ENCODE measurements around the gene PCLAF.
"Not testable (repeated sequence)": the region's sequence is repeated elsewhere in the genome, so short reads cannot be mapped to it uniquely, and the experiment has no call there.

PCLAF gene

GRCh38 chr15:64383760-64384159 lies 2.5 kb upstream of the PCLAF start:
- no peaks in the 10 kb centered on the region for H3K27me3 Mint-ChIP-seq
- H3K27ac Mint-ChIP-seq, result no peak overlapping the region
- no peak for ATAC-seq
- no peak overlapping the region for H3K4me3 Mint-ChIP-seq
- H3K9me3 Mint-ChIP-seq, result no peaks in the 10 kb centered on the region
- peaks cover 34% of the 10 kb centered on the region for H3K4me1 Mint-ChIP-seq
- H3K36me3 Mint-ChIP-seq, result peaks cover 8% of the 10 kb centered on the region

- Mint-ChIP-seq H3K4me3 (peak overlapping the region; percentile 87), H3K4me1 (peaks cover 23% of the 10 kb centered on the region), H3K27ac (peak overlapping the region; percentile 58)
- not testable (repeated sequence) for H3K36me3 Mint-ChIP-seq, H3K27me3 Mint-ChIP-seq, ATAC-seq, H3K9me3 Mint-ChIP-seq
Measured at GRCh38 chr15:64380130-64380870, 941 bp downstream of the PCLAF start.

DNA sequence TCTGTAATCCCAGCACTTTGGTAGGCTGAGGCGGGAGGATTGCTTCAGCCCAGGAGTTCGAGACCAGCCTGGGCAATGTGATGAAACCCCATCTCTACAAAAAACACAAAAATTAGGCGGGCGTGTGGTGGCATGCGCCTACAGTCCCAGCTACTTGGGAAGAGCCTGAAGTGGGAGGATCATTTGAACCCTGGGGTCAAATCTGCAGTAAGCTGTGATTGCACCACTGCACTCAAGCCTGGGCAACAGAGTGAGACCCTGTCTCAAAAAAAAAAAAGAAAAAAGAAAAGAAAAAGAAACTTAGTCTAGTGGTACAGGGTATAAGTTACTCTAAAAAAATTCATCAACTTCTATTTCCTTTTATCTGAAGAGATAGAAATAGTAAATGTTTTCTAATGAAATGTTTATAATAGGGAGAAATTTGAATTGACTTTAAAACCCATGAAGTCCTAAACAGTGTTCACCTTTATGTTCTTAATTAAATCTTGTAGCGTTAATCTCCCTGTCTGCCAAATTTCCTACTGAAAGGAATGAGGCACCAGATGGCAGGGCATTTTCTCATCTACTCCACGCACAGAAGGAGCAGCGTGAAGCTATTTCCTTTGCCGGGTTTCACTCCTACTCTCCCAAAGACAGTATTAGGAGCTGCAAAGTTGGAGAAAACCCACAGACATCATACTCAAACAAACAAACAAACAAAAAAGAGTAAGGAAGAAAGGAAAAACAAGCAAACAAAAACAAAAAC lies 1.9 kb downstream of the PCLAF start:
- no peaks in the 10 kb centered on the region for H3K36me3 Mint-ChIP-seq
- H3K4me3 Mint-ChIP-seq, result peak overlapping the region; percentile 51
- H3K27ac Mint-ChIP-seq, result no peak overlapping the region
- H3K27me3 Mint-ChIP-seq, result no peaks in the 10 kb centered on the region
- H3K4me1 Mint-ChIP-seq, result peaks cover 23% of the 10 kb centered on the region
- ATAC-seq, result no peak
- no peaks in the 10 kb centered on the region for H3K9me3 Mint-ChIP-seq

GRCh38 chr15:64373360-64373759 lies 7.9 kb downstream of the PCLAF start:
- Mint-ChIP-seq H3K9me3 (no peaks in the 10 kb centered on the region), H3K4me3 (no peak overlapping the region), H3K36me3 (no peaks in the 10 kb centered on the region), H3K27ac (no peak overlapping the region), H3K27me3 (no peaks in the 10 kb centered on the region), H3K4me1 (no peaks in the 10 kb centered on the region)
- no peak for ATAC-seq

GRCh38 chr15:64371383-64371782 lies 9.9 kb downstream of the PCLAF start:
- ATAC-seq, H3K27me3 Mint-ChIP-seq, H3K27ac Mint-ChIP-seq, H3K36me3 Mint-ChIP-seq, H3K4me3 Mint-ChIP-seq, H3K4me1 Mint-ChIP-seq, H3K9me3 Mint-ChIP-seq: not testable (repeated sequence)

DNA sequence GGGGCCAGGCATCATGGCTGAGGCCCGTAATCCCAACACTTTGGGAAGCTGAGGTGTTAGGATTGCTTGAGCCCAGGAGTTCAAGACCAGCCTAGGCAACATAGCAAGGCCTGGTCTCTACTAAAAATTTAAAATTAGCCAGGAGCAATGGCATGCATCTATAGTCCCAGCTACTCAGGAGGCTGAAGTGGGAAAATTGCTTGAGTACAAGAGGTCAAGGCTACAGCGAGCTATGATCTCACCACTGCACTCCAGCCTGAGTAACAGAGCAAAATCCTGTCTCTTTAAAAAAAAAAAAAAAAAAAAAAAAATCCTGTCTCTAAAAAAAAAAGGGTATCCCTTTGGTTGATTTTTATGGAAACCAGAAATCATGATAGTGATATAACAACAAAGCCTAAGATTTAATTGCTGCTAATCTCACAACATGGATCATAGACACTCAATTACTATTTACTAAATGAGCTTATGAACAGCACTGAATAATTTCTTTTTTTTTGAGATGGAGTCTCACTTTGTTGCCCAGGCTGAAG lies 12.1 kb downstream of the PCLAF start:
- Mint-ChIP-seq H3K27me3 (no peaks in the 10 kb centered on the region), H3K36me3 (no peaks in the 10 kb centered on the region), H3K9me3 (no peaks in the 10 kb centered on the region), H3K27ac (no peak overlapping the region), H3K4me3 (no peak overlapping the region), H3K4me1 (no peaks in the 10 kb centered on the region)
- ATAC-seq, result no peak

GRCh38 chr15:64361259-64361658 lies 20.0 kb downstream of the PCLAF start:
- H3K27me3 Mint-ChIP-seq, result no peaks in the 10 kb centered on the region
- no peaks in the 10 kb centered on the region for H3K36me3 Mint-ChIP-seq
- no peak overlapping the region for H3K4me3 Mint-ChIP-seq
- no peak overlapping the region for H3K27ac Mint-ChIP-seq
- peaks cover 6% of the 10 kb centered on the region for H3K4me1 Mint-ChIP-seq
- no peak for ATAC-seq
- no peaks in the 10 kb centered on the region for H3K9me3 Mint-ChIP-seq

GRCh38 chr15:64356710-64357040 lies 24.6 kb downstream of the PCLAF start:
- Mint-ChIP-seq H3K27me3 (no peaks in the 10 kb centered on the region), H3K27ac (peak overlapping the region; percentile 78), H3K36me3 (no peaks in the 10 kb centered on the region), H3K4me1 (peaks cover 16% of the 10 kb centered on the region), H3K9me3 (no peaks in the 10 kb centered on the region), H3K4me3 (peak overlapping the region; percentile 90)
- ATAC-seq, result no peak

DNA sequence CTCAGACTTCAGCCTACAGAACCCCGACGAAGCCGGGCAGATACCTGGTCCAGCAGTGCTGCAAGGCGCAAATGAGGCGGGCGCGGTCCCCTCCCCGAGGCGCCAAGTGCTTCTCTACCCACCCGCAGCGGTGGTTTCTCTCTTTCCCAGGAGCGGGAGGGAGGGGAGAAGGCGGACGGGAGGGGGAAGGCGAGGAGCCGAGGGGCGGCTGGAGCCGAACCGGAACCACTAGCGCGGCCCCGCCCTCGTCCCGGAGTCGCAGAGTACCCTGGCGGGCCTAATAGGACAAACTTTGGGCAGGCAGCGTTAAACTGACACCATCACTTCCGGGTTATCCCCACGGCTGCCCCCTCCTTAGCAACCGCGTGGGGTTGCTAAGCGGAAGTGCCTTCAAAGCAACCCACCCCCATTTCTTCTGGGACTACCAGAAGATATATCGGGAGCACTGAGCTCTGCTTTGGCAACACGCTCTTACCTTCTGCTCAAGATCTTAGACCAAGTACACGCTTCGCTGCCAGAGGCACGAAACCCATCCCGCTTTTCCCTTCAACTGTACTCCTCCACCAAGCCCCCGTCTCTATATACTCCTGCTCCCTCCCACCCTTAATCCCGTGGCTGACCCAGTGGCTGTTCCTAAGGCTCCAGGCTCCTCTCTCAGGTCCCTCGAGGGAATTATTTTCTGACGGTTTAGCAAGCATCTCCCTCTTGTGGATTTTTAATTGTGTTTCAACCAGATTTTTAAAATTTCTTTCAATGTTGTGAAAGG lies 25.1 kb downstream of the PCLAF start, which contains the start of gene CSNK1G1:
Gene CSNK1G1 (minus strand): TSS at position 230 of the 766 bp plus-strand sequence. CDS start 55,674 bp downstream, outside the sequence.
- peak within 1 kb of the TSS; percentile 90 for H3K4me3 Mint-ChIP-seq
- H3K27ac Mint-ChIP-seq, result peak within 1 kb of the TSS; percentile 78
- H3K36me3 Mint-ChIP-seq, result no peaks in the 10 kb centered on the region
- peak; percentile 100 for ATAC-seq
- H3K9me3 Mint-ChIP-seq, result no peaks in the 10 kb centered on the region
- peaks cover 16% of the 10 kb centered on the region for H3K4me1 Mint-ChIP-seq
- H3K27me3 Mint-ChIP-seq, result no peaks in the 10 kb centered on the region

DNA sequence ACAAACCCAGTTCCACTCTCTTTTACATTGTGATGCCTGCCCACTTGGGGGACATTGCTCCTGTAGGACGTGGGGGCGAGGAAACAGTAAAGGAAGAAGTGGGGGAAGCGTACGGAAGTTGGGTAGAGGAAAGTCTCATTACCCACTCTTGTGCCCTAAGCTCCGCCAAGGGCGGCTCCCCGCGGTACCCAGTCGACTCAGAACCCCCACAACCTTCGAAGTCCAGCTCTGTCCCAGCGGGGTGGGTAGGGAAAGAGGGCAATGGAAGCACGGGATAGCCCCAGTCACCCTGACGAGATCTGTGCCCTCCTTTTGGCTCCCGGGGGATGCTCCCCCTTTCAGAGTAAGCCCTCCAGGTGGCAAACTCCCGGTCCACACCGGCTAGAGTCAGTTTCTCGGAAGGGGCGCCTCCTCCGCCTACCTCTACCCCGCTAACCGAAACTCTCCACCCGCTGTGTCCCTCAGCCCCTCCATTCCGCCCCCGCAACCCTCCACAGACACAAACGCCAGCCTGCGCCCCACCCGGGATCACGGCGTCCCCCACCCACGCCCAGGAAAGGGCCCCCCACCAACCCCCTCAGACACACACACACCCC lies 25.8 kb downstream of the PCLAF start:
- H3K9me3 Mint-ChIP-seq, result no peaks in the 10 kb centered on the region
- H3K27me3 Mint-ChIP-seq, result no peaks in the 10 kb centered on the region
- peak overlapping the region; percentile 90 for H3K4me3 Mint-ChIP-seq
- peaks cover 16% of the 10 kb centered on the region for H3K4me1 Mint-ChIP-seq
- peak overlapping the region; percentile 78 for H3K27ac Mint-ChIP-seq
- H3K36me3 Mint-ChIP-seq, result no peaks in the 10 kb centered on the region
- ATAC-seq, result peak; percentile 53

GRCh38 chr15:64354688-64355344 lies 26.4 kb downstream of the PCLAF start:
- no peak for ATAC-seq
- no peaks in the 10 kb centered on the region for H3K36me3 Mint-ChIP-seq
- no peaks in the 10 kb centered on the region for H3K9me3 Mint-ChIP-seq
- H3K27ac Mint-ChIP-seq, result peak overlapping the region; percentile 78
- peaks cover 16% of the 10 kb centered on the region for H3K4me1 Mint-ChIP-seq
- no peaks in the 10 kb centered on the region for H3K27me3 Mint-ChIP-seq
- peak overlapping the region; percentile 90 for H3K4me3 Mint-ChIP-seq

DNA sequence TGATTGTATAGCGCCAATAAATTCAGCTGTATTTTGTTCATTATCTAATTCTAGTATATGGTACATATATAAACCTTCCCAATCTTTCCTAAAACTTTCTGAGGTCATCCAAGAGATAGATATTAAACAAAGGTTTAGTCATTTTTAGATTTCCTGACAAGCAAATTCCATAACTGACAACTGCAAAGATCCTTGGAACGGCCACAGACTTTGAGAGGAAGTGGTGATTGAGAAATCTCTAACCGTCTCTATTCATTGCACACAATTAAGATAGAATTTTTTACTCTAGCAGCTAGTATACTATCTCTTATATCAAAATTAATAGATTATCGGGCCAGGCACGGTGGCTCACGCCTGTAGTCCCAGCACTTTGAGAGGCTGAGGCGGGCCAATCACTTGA lies 30.0 kb downstream of the PCLAF start:
- H3K36me3 Mint-ChIP-seq, result peaks cover 30% of the 10 kb centered on the region
- no peak overlapping the region for H3K4me3 Mint-ChIP-seq
- H3K27ac Mint-ChIP-seq, result no peak overlapping the region
- H3K4me1 Mint-ChIP-seq, result peaks cover 20% of the 10 kb centered on the region
- no peaks in the 10 kb centered on the region for H3K9me3 Mint-ChIP-seq
- ATAC-seq, result no peak
- H3K27me3 Mint-ChIP-seq, result no peaks in the 10 kb centered on the region

- H3K27ac Mint-ChIP-seq, result no peak overlapping the region
- no peak overlapping the region for H3K4me3 Mint-ChIP-seq
- H3K27me3 Mint-ChIP-seq, result no peaks in the 10 kb centered on the region
- H3K36me3 Mint-ChIP-seq, result peaks cover 30% of the 10 kb centered on the region
- no peaks in the 10 kb centered on the region for H3K9me3 Mint-ChIP-seq
- no peak for ATAC-seq
- H3K4me1 Mint-ChIP-seq, result peaks cover 9% of the 10 kb centered on the region
Measured at GRCh38 chr15:64349375-64349774, 31.9 kb downstream of the PCLAF start.

DNA sequence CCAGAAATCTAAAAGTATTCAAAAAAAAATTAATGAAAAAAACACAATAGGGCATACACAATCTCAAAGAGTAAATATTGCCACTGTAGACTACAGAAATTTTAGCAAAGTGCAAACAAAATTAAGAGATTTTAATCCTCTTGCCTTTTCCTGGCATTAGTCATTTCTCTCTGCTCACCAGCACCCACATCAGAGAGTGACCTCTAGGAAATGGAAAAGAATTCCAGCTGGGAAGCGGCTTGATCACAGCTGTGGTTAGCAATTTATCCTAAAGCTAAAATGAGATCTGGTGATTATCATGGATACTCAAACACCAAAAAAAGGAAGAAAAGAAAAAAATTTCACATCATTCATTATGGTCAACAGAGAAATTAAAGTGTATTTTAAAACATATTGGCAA lies 32.8 kb downstream of the PCLAF start:
- no peak overlapping the region for H3K27ac Mint-ChIP-seq
- no peak for ATAC-seq
- peaks cover 33% of the 10 kb centered on the region for H3K36me3 Mint-ChIP-seq
- H3K4me3 Mint-ChIP-seq, result no peak overlapping the region
- H3K27me3 Mint-ChIP-seq, result no peaks in the 10 kb centered on the region
- peaks cover 10% of the 10 kb centered on the region for H3K4me1 Mint-ChIP-seq
- H3K9me3 Mint-ChIP-seq, result no peaks in the 10 kb centered on the region

All from stimulated activated memory B cell treated with anti-CD40 and anti-IgM and Interleukin-4, amounts not matched to agents 10 μg/mL and 1 μg/mL and 100 μg/mL, for 72 hours (primary cell).